Heart left ventricle (tissue), 13 donors: ENCODE measurements around the gene PBX3.

Source experiments
- CTCF ChIP-seq, 12 donors: fragments of 200-600 bp; sonication (generic) in 4 of 12; IDR thresholded peaks; one replicate each; pipeline versions ENCODE4 v1.5.0 to v1.8.0; 2018 to 2022; ENCODE audit warnings: antibody characterized with exemption in 12 of 12, mild to moderate bottlenecking in 5 of 12
- POLR2A ChIP-seq, 2 donors: fragments of 450-650 bp; IDR thresholded peaks; one replicate each; pipeline ENCODE4 v1.6.1; 2017; ENCODE audit warnings: antibody characterized with exemption in 2 of 2, mild to moderate bottlenecking in 2 of 2, moderate library complexity in 2 of 2
- donor health status: ischemic (EF 13 %, LVEDD 7.1; RV severe dilation, severe dysfunction).
- donor health status: DM: no; HTN: yes; CAD: no.
- donor health status: DM: no; HTN: no; CAD: no.
- donor health status: ischemic (EF 25% LVEDD 6.9; RV normal size, moderate dysfunction).
- donor health status: ischemic (EF 25% LVEDD 5.7; RV mildly dilated, moderate dysfunction).
- donor health status: ischemic (EF 35%, LVEDD 5.7; RV mildly dilated, moderate dysfunction).
- donor health status: nonischemic (EF 11% LVEDD 7.7; RV severe dilation, severe dysfunction).
- donor health status: DM: yes; HTN: yes; CAD: no.
- donor health status: PGD.
- donor health status: ischemic (EF 29% LVEDD 5.4; RV normal size, mild dysfunction).
- donor health status: nonischemic (EF 23%, LVEDD 6.1; RV moderate dilation, normal function).

DNA sequence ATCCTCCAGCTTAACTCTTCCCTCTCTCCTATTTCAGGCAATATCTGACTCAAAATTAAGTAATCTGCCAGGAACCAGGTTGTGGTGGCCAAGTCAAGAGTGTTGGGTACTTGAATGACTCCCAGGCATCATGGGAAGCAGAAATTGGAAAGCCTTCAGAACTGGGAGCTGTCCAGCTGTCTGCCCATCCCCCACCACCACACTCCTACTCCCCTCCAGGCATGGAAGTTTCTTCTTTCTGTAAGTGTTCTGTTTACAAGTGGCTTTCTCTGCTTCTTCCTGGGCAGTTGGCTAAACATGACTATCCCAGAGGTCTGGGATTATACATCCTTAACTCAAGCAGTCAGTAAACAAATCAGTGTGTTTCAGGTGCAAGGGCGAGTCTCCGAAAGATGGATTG is 14.6 kb upstream of the PBX3 start:
- TF ChIP-seq CTCF (IDR thresholded peaks at IDR 0.05) (no peak), POLR2A (IDR thresholded peaks at IDR 0.05) (no peak)
